ENCODE data around the gene STAT3. TPM values are rescaled to one million over a fixed set of nuclear protein-coding genes. Genes with fewer than 3 reads are reported as not detected.

STAT3 gene
- total RNA-seq, 2 donors from 2014 or later, result 217 to 360 TPM

DNA sequence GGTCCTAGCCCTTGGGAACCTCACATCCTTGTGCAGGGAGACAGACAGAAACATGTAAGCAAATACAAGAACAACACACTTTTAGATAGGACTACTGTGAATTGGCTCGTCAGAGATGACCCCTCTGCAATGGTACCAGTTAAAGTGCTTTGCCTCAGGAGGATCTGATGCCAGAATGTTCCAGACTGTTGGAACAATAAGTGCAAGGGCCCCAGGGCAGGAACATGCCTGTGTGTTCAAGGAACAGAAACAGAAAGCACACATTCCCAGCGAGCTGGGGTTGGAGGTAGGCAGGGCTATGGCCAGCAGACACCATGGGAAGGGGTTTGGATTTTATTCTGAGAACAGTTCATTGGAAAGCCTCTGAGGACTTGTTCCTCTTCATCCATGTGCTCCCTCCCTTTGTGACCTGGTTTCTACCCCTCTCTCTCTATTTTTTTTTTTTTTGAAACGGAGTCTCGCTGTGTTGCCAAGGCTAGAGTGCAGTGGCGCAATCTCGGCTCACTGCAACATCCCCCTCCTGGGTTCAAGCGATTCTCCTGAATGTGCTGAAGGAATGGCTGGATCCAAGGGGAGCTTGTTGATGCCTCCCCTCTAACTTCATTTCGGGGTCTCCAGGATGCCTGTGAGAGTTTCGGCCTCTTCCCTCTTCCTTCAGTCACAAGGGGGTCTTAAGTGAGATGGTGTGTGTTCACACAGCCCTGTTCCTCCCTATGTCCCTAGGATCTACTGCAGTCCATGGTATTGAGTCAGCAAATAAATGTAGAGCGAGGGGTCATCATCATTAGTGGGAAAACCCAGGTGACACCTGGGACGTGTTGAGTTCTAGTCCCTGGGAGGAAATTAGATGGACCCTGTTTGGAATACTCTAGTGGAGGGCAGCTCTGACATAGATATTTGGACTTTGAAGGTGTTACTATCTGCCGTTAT is 93.5 kb downstream of the STAT3 start:
- H3K27ac ChIP-seq, result no peak overlapping the region
- H3K4me1 ChIP-seq (ENCODE audit: control insufficient read depth in 1 of 2, low read depth in 2 of 2), result peaks cover 0 to 6% of the 10 kb centered on the region in 2 donors
- peaks cover 22% of the 10 kb centered on the region for H3K36me3 ChIP-seq
- ATAC-seq (ENCODE audit: insufficient number of reproducible peaks, low FRiP score, low read depth) (no peak), DNase-seq (ENCODE audit: low spot score) (no peak)
- H3K4me3 ChIP-seq, result no peak overlapping the region
- TF ChIP-seq, protein P1, sequence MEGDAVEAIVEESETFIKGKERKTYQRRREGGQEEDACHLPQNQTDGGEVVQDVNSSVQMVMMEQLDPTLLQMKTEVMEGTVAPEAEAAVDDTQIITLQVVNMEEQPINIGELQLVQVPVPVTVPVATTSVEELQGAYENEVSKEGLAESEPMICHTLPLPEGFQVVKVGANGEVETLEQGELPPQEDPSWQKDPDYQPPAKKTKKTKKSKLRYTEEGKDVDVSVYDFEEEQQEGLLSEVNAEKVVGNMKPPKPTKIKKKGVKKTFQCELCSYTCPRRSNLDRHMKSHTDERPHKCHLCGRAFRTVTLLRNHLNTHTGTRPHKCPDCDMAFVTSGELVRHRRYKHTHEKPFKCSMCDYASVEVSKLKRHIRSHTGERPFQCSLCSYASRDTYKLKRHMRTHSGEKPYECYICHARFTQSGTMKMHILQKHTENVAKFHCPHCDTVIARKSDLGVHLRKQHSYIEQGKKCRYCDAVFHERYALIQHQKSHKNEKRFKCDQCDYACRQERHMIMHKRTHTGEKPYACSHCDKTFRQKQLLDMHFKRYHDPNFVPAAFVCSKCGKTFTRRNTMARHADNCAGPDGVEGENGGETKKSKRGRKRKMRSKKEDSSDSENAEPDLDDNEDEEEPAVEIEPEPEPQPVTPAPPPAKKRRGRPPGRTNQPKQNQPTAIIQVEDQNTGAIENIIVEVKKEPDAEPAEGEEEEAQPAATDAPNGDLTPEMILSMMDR (IDR thresholded peaks at IDR 0.05), result no peak
- H3K27me3 ChIP-seq (replicated peaks; ENCODE audit: insufficient read depth), result no peaks in the 10 kb centered on the region
- no peaks in the 10 kb centered on the region for H3K9me3 ChIP-seq

DNA sequence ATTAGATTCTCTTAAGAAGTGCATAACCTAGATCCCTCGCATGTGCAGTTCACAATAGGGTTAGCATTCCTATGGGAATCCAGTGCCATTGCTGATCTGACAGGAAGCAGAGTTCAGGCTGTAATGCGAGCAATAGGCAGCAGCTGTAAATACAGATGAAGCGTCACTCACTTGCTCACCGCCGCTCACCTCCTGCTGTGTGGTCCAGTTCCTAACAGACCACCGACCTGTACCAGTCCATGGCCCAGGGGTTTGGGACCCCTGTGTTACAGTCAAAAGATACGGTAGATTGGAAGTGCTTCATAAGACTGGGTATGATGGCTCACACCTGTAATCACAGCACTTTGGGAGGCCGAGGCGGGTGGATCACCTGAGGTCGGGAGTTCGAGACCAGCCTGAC is 97.1 kb downstream of the STAT3 start:
- DNase-seq (ENCODE audit: low spot score), result no peak
- H3K36me3 ChIP-seq, result peaks cover 17% of the 10 kb centered on the region
- H3K27ac ChIP-seq, result no peak overlapping the region
- ATAC-seq (ENCODE audit: insufficient number of reproducible peaks, low FRiP score, low read depth), result no peak
- TF ChIP-seq, protein P1 (IDR thresholded peaks at IDR 0.05), result no peak
- H3K27me3 ChIP-seq (replicated peaks; ENCODE audit: insufficient read depth), result no peaks in the 10 kb centered on the region
- no peak overlapping the region for H3K4me3 ChIP-seq
- H3K4me1 ChIP-seq (ENCODE audit: control insufficient read depth in 1 of 2, low read depth in 2 of 2), result peaks cover 8 to 27% of the 10 kb centered on the region in 2 donors
- no peaks in the 10 kb centered on the region for H3K9me3 ChIP-seq

DNA sequence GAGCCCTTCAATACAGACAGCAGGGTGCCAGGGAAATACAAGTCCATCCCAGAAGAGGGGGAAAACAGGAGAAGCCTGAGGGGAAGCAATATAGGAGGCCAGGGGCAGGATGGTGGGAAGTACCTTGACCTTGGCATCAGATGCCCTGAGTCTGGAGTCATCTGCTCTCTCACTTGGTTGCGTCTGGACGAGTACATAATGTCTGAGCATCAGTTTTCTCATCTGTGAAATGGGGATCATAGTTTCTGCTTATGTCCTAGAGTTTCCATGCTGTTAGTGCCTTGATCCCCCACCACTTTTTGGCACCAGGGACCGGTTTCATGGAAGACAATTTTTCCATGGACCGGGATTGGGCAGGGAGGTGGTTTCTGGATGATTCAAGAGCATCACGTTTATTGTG is 97.7 kb downstream of the STAT3 start:
- Histone ChIP-seq H3K9me3 (no peaks in the 10 kb centered on the region), H3K27me3 (replicated peaks; ENCODE audit: insufficient read depth) (no peaks in the 10 kb centered on the region), H3K4me3 (no peak overlapping the region), H3K27ac (no peak overlapping the region), H3K4me1 (ENCODE audit: control insufficient read depth in 1 of 2, low read depth in 2 of 2) (peaks cover 8 to 32% of the 10 kb centered on the region in 2 donors), H3K36me3 (peaks cover 16% of the 10 kb centered on the region)
- DNase-seq (ENCODE audit: low spot score), result no peak
- ATAC-seq (ENCODE audit: insufficient number of reproducible peaks, low FRiP score, low read depth), result no peak
- TF ChIP-seq, protein P1 (IDR thresholded peaks at IDR 0.05), result no peak

DNA sequence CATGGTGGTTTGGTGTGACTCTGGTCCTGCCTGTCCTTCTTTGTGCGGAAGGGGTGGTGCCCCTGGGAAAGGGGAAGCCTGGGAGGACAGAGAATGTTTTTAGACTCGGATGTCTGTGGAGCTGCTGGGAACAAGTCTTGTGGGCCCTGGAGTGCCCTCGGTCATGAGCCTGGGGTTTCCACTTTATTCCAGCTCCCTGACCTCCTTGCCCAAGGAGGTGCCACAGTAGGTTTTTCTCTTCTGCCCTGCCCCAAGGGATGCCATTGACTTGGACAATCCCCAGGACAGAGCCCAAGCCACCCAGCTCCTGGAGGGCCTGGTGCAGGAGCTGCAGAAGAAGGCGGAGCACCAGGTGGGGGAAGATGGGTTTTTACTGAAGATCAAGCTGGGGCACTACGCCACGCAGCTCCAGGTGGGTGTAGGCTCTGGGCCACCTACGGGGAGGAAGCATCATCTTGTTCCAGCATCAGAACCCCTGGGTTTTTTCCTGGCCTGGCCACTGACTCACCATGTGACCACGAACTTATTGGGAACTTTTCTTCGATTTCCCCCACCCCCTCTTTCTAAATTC is 98.5 kb downstream of the STAT3 start:
- peak overlapping the region in 1 of 2 donors; percentile 90 for H3K27ac ChIP-seq
- H3K9me3 ChIP-seq, result no peaks in the 10 kb centered on the region
- H3K4me3 ChIP-seq, result peak overlapping the region; percentile 91
- H3K36me3 ChIP-seq, result peaks cover 8% of the 10 kb centered on the region
- H3K27me3 ChIP-seq (replicated peaks; ENCODE audit: insufficient read depth), result no peaks in the 10 kb centered on the region
- ATAC-seq (ENCODE audit: insufficient number of reproducible peaks, low FRiP score, low read depth) (no peak), DNase-seq (ENCODE audit: low spot score) (no peak)
- peaks cover 8 to 34% of the 10 kb centered on the region in 2 donors for H3K4me1 ChIP-seq (ENCODE audit: control insufficient read depth in 1 of 2, low read depth in 2 of 2)
- TF ChIP-seq, protein P1 (IDR thresholded peaks at IDR 0.05), result no peak
